ENCODE data around the gene CCDC148.

The CCDC148 gene

GRCh38 chr2:158456309-158457066 is at the start of gene CCDC148, which contains the start of gene PKP4:
CCDC148 (minus strand) TSS chr2:158456753; CDS start chr2:158456439, 314 bp downstream.
PKP4 (plus strand) TSS chr2:158456952; CDS start chr2:158533185, 76,233 bp downstream.
- peak; percentile 54 to 97 (median 89) for DNase-seq

- DNase-seq = no peak
These were observed 48.9 kb upstream of the CCDC148 start for GRCh38 chr2:158505448-158505934.

GRCh38 chr2:158504088-158504487 is 47.5 kb upstream of the CCDC148 start:
- no peak for DNase-seq

- DNase-seq = no peak
These were observed 46.4 kb upstream of the CCDC148 start for GRCh38 chr2:158502974-158503373.

GRCh38 chr2:158501301-158501700 is 44.7 kb upstream of the CCDC148 start:
- DNase-seq = peak in 11 of 14 donors; percentile 12 to 49 (median 25)

GRCh38 chr2:158500333-158500732 is 43.8 kb upstream of the CCDC148 start:
- DNase-seq = no peak

- no peak for DNase-seq
These were observed 42.8 kb upstream of the CCDC148 start for GRCh38 chr2:158499383-158499782.

GRCh38 chr2:158498749-158499136 is 42.2 kb upstream of the CCDC148 start:
- DNase-seq = no peak

GRCh38 chr2:158498043-158498748 is 41.6 kb upstream of the CCDC148 start:
- no peak for DNase-seq

- DNase-seq = no peak
These were observed 40.9 kb upstream of the CCDC148 start for GRCh38 chr2:158497486-158497885.

GRCh38 chr2:158496986-158497385 is 40.4 kb upstream of the CCDC148 start:
- DNase-seq = no peak

GRCh38 chr2:158495175-158495574 is 38.6 kb upstream of the CCDC148 start:
- no peak for DNase-seq

GRCh38 chr2:158493458-158493857 is 36.9 kb upstream of the CCDC148 start:
- peak in 1 of 14 donors; percentile 49 for DNase-seq

GRCh38 chr2:158491072-158491471 is 34.5 kb upstream of the CCDC148 start:
- no peak for DNase-seq

- DNase-seq = peak in 1 of 14 donors; percentile 41
These were observed 33.0 kb upstream of the CCDC148 start for GRCh38 chr2:158489366-158490112.

GRCh38 chr2:158488442-158489216 is 32.1 kb upstream of the CCDC148 start:
- DNase-seq = peak in 1 of 14 donors; percentile 28

- peak in 1 of 14 donors; percentile 5 for DNase-seq
These were observed 30.9 kb upstream of the CCDC148 start for GRCh38 chr2:158487419-158487818.

GRCh38 chr2:158486970-158487325 is 30.4 kb upstream of the CCDC148 start:
- no peak for DNase-seq

GRCh38 chr2:158486150-158486969 is 29.8 kb upstream of the CCDC148 start:
- no peak for DNase-seq

- DNase-seq = no peak
These were observed 28.5 kb upstream of the CCDC148 start for GRCh38 chr2:158484892-158485556.

GRCh38 chr2:158482594-158482993 is 26.0 kb upstream of the CCDC148 start:
- no peak for DNase-seq

Measured in C1 segment of cervical spinal cord (tissue), 14 donors.